GM21786 (cell line): ENCODE data around the gene SCAF4.
"Not testable (repeated sequence)": the region's sequence is repeated elsewhere in the genome, so short reads cannot be mapped to it uniquely, and the experiment has no call there.

Experiments used
- ATAC-seq: cut with Tn5 transposase; IDR thresholded peaks from one replicate; pipeline ENCODE4 v1.9.1; 2021; ENCODE audit not compliant: unreplicated experiment

SCAF4 gene

GRCh38 chr21:31651491-31651890, 80.4 kb downstream of the SCAF4 start:
- ATAC-seq: not testable (repeated sequence)

DNA sequence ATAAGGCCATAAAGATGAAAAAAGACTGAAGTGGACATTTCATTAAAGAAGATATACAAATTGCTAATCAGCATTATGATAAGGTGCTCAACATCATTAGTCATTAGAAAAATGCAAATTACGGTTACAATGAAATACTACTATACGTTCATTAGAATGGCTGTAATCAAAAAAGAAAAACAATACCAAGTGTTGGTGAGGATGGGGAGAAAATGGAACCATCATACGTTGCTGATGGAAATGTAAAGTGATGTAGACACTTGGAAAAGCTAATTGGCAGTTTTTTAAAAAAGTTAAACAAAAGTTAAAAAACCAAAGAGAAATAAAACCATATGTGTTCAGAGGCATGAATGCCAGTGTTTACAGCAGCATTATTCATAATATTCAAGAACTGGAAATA, 81.0 kb downstream of the SCAF4 start:
- no peak for ATAC-seq

DNA sequence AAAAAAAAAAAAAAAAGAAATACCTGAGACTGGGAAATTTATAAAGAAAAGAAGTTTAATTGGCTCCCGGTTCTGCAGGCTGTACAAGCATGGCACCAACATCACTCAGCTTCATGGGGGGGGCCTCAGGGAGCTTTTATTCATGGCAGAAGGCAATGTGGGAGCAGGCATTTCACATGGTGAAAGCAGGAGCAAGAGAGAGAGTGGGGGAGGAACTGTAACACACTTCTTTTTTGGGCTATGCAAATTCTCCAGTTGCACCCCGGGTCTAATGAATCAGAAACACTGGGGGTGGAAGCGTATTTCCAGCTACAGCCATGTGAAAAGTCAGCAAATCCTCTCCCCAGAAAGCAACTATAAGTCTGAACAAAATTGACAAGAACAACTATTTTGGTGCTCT, 84.3 kb downstream of the SCAF4 start:
- ATAC-seq: peak; percentile 60

GRCh38 chr21:31644643-31645042, 87.3 kb downstream of the SCAF4 start:
- ATAC-seq: no peak

DNA sequence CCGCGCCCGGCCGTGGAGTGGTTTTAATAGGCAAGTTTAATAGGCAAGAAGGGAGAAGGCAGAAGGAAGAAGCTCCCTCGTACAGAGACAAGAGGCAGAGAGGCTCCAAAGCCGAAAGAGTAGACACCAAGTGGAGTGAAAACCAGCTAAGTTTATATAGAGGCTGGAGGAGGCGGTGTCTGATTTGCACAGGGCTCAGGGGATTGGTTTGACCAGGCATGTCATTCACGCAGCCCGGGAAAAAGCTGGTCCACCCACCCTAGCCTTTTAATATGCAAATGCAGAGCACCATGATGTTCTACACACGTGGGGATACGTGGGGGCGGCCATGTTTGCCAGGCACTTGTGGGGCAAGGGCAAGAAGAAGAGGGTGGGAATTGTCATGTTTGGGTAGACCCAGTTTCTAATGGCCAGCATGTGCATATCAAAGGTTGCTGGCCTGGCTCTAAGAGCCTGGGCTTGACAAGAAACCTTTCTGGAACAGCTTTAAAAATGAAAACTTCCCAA, 90.4 kb downstream of the SCAF4 start:
- no peak for ATAC-seq

DNA sequence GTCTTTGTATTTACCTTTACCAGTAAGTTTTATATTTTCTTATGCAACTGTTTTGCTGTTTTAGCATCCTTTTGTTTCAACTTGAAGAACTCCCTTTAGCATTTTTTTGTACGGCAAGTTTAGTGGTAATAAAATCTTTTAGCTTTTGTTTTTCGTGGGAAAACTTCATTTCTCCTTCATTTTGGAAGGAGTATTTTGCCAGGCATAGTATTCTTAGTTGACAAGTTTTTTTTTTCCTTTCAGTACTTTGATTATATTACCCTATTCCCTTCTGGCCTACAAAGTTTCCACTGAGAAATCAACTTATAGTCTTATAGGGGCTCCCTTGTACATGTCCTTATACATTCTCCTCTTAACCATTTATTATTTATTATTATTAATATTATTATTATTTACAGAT, 95.0 kb downstream of the SCAF4 start:
- ATAC-seq: no peak

DNA sequence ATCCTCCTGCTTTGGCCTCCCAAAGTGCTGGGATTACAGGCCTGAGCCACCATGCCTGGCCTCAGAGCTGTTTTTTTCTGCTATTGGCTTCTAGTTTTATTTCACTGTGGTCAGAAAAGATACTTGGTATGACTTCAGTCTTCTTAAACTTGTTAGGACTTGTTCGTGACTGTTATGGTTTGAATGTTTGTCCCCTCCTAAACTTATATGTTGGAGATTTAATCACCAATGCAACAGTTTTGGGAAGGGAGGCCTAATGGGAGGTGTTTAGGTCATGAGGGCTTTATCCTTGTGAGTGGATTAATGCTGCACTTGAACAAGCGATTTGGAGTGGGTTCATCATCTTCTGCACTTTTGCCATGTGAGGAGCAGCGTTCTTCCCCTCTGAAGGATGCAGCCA, 96.9 kb downstream of the SCAF4 start:
- ATAC-seq: no peak

GRCh38 chr21:31631881-31632280, 100.0 kb downstream of the SCAF4 start:
- ATAC-seq: not testable (repeated sequence)

DNA sequence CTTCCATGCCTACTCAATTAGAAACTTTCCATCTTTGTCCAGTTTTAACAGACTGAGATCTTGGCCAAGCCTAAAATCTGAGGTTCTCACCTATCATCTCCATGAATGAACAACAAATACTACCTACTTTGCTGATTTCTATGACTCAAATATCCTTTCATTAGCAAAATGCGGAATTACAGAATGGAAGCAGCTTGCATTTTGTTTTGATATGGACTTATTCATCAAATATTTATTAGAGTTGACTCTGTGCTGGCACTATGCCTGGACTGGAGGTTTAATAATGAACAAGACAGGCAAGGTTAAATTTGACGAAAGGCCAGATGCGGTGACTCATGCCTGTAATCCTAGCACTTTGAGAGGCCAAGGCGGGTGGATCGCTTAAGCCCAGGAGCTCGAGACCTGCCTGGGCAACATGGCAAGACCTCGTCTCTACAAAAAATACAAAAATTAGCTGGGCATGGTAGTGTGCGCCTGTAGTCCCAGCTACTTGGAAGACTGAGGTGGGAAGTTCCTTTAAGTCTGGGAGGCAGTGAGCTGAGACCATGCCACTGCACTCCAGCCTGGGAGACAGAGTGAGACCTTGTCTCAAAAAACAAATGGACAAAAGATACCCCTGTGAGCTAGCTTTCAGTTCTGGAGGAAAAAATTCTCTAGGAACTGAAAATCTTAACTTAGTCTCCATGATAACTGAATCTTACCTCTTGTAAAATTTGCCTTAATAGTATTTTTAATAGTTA, 101.8 kb downstream of the SCAF4 start:
- no peak for ATAC-seq

- ATAC-seq: no peak
Measured at GRCh38 chr21:31624961-31625491, 106.9 kb downstream of the SCAF4 start.

DNA sequence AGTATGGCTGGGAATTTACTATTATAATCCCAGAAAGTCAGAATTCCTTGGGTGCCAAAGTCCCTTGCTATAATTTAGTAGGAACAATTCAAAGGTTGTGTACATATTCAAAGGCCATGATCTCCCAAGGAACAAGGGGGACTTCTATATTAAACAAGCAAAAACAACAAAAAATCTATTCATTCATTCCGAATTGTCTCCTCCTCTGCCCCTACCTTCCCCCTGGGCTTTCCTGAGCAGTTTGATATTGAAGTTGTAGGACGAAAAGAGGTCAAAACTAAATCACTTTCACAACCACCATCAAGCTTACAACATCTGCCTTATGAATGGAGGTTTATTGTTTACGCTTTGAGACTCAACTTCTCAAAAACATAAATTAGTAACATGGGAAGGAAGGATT, 107.7 kb downstream of the SCAF4 start:
- no peak for ATAC-seq

- ATAC-seq: no peak
Measured at GRCh38 chr21:31623664-31624063, 108.3 kb downstream of the SCAF4 start.

DNA sequence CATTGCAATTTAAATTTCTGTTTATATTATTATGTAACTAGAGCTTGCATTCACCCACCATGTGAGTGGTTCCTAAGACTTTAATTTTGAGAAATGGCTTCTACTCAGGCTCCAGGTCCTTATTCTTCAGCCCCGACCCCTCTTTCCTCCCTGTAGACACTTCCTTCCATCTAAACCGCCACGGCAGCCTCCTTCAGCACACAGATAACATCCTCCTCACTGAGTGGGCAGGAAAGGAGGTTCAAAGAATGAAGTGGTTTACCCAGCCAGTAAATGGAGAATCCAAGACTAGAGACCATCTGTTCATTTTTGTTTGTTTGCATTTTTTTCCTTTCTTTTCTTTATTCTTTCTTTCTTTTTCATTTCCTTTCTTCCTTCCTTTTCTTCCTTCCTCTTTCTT, 109.5 kb downstream of the SCAF4 start:
- no peak for ATAC-seq
